GM13977 (cell line): ENCODE measurements around the gene MTHFD1L.

ENCODE experiments used
- DNase-seq: peaks from one replicate; pipeline ENCODE4 v3.0.0; 2012; ENCODE audit warnings: low spot score
- in situ Hi-C: fragments of 300-500 bp; cut with MboI; formaldehyde crosslinking; loops from one replicate; pipeline ENCODE4 v1.12.0; 2022; ENCODE audit warnings: low sequenced_read_pairs, low pct_unique_long_range_greater_than_20kb, mixed read lengths, inconsistent platforms; ENCODE audit not compliant: unreplicated experiment
- TF ChIP-seq, protein P1 (sequence below): IDR thresholded peaks from 2 replicates; pipeline ENCODE4 v1.5.1; 2012; ENCODE audit warnings: mild to moderate bottlenecking, control low read depth; ENCODE audit not compliant: insufficient read depth; ENCODE audit errors: extremely low read depth, missing control alignments

Gene MTHFD1L

DNA sequence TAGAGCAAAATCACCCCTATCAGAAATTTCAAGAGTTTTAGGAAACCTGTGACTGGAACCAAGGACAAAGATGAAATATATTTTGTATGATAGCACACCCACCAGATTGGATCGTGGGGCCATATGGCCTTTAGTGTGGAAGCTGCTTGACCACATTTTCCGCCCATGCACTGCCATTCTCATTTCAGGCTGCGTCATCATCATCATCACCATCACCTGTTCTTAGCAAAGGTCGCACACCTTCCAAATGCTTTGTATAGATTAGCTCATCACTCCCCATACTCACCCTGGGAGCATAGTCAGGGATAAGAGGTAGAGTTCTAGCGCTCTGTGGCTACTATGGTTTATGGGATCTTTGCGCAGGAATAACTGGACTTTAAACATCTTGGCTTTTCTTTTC is 185.7 kb downstream of the MTHFD1L start:
- TF ChIP-seq, protein P1, sequence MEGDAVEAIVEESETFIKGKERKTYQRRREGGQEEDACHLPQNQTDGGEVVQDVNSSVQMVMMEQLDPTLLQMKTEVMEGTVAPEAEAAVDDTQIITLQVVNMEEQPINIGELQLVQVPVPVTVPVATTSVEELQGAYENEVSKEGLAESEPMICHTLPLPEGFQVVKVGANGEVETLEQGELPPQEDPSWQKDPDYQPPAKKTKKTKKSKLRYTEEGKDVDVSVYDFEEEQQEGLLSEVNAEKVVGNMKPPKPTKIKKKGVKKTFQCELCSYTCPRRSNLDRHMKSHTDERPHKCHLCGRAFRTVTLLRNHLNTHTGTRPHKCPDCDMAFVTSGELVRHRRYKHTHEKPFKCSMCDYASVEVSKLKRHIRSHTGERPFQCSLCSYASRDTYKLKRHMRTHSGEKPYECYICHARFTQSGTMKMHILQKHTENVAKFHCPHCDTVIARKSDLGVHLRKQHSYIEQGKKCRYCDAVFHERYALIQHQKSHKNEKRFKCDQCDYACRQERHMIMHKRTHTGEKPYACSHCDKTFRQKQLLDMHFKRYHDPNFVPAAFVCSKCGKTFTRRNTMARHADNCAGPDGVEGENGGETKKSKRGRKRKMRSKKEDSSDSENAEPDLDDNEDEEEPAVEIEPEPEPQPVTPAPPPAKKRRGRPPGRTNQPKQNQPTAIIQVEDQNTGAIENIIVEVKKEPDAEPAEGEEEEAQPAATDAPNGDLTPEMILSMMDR = no peak
- no peak for DNase-seq
- in situ Hi-C loops = no loop called here

DNA sequence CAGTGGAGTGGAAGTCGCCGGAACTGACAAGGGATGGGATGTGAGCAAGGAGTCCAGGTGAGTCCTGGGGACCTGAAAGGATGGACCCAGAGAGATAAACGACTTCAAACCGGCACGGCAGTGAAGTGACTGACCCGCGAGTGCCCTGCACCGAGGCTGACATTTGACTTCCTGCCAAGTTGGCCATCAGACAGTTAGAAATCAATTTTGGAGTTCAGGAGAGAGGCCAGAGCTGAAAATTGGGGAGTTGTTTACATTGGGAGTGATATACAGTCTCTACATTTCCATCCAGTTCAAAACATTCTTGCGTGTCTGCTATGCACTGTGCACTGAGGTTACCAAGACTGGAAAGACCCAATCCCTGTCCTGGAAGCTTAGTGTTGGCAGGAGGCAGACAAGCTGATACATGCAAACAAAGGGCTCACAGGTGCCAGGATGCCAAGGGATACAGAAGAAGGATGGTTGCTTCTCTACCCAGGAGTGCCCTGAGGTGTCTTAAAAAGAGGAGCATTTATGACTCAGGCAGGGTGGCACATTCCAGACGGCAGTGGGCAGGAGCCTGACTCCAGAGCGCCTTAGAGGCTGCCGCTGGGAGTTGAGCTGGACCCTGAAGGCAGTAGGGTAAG is 186.6 kb downstream of the MTHFD1L start:
- no peak for DNase-seq
- in situ Hi-C loops = no loop called here
- TF ChIP-seq, protein P1 = no peak

DNA sequence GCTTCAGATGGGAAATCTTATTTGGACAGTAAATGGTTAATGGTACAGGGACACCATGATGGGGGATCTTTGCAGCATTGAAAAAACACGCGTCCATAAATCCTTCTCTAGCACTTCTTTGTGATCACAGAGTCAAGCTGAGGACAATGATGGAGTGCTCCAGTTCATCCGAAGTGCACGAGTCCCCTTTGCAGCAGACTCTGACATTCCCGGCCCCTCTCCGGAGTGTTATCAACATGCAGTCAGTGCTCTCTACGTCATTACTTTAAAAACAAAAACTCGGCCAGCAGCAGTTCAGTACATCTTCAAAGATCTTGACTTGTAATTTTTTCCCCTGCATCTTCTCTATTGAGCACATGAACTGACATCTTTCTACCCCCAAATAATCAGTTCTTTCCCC is 188.8 kb downstream of the MTHFD1L start:
- TF ChIP-seq, protein P1 = no peak
- no peak for DNase-seq

DNA sequence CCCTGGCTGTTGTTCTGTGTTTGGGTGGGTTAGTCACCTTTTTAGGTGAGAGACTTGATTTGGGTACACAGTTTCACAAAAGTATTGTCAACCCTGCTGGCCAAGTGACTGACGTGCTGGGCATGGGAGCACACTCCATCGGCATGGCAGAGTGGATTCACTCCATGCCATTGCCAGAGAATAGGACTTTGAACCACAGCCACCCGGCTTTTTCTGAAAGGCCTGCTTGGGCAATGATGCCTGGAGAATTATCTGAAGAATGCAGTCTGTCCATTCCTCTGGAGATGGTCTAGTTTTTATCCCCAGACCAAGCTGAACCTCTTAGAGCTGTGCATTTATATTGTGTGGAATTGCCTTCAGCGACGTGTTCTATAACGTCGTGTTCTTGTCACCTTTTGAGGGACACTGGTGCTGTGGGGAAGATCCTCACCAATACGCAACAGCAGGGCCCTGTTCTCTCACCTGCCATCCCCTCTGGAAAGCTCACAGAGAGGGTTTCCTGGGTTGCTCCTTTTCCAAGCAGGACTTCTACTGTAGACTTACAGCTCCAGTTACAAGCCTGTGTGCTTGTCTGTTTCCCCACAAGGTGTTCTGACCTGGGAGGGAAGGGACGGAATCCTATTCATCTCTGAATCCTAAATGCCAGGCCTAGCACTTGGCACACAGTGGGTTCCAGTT is 190.9 kb downstream of the MTHFD1L start:
- in situ Hi-C loops = no loop called here
- DNase-seq = no peak
- TF ChIP-seq, protein P1 = no peak

More for the DNA sequence above, 188.8 kb downstream of the MTHFD1L start:
- in situ Hi-C loops = no loop called here

DNA sequence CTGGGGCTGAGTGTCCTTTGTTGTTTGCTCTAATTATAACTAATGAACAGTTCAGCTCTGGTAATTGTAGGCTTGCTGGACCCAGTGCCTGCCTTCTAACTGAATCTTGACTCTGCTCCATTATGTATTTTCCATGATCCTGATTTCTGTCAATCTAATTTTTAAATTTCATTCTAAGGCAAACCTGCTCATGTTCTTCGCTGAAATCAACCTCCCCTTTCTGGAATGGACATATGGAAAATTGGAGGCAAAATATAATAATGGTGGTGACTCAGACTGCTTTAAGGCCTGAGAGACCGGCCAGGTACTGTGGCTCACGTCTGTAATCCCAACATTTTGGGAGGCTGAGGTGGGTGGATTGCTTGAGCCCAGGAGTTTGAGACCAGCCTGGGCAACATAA is 191.6 kb downstream of the MTHFD1L start:
- in situ Hi-C loops = no loop called here
- DNase-seq = no peak
- TF ChIP-seq, protein P1 = no peak

DNA sequence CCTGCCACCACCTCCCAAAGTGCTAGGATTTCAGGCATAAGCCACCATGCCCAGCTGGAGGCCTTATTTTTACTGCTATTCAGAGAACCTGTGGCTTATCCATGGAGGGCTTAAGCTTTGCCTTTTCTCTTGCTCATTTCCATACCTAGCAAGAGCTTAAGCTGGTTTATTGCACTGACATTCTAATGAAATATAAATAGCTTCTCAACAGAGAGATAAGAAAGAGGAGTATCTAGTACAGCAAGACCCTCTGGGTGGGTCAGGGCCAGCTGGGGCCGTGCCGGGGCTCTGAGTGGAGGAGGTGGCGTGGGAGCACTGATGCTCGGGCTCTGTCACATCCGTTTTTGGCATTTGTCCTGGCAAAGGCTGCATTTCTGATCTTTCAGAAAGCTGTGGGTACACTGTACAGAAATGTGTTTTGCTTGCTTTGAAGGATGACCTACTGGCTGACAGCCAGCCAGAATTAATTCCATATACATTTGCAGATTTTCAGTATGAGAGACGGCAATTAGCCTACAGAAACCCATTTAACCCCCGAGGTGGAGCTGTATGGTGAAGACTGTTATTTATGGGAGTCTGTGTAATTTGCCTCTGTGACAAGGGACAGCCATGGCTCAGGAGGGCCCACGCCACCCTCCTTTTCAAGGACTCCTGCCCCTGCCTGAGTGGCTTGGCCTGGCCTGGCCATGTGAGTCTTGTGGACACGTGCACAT is 192.7 kb downstream of the MTHFD1L start:
- in situ Hi-C loops = no loop called here
- DNase-seq = no peak
- TF ChIP-seq, protein P1 = no peak
